CD4-positive, alpha-beta T cell (primary cell): Measurements from ENCODE around the gene ADCY5. TPM values are rescaled to one million over a fixed set of nuclear protein-coding genes. Genes with fewer than 3 reads are reported as not detected.

Source experiments
- ATAC-seq: fragments of 200-7000 bp; cut with Tn5 transposase; one replicate; pipeline ENCODE4 v1.10.0; 2022; ENCODE audit warnings: mild to moderate bottlenecking; ENCODE audit not compliant: poor library complexity
- CTCF ChIA-PET: fragments of 350-600 bp; sonication (Branson Sonifier 250); formaldehyde crosslinking; loops from one replicate; lab custom pipeline; 2021; ENCODE audit warnings: antibody characterized with exemption, inconsistent platforms; lab: Charles Lee
- POLR2A ChIA-PET: fragments of 350-600 bp; sonication (Branson Sonifier 250); formaldehyde crosslinking; loops from one replicate; lab custom pipeline; 2021; ENCODE audit warnings: antibody characterized with exemption, inconsistent platforms; lab: Charles Lee
- DNase-seq, 14 experiments: peaks; one replicate each; pipeline ENCODE4 v3.0.0-alpha.2; 2013 to 2020; ENCODE audit warnings: mixed read lengths in 2 of 14
- H3K27ac ChIP-seq, 2 donors: one replicate each; pipeline versions ENCODE4 v1.5.1 to v1.7.0; 2013; ENCODE audit warnings: low read length in 2 of 2, low read depth in 1 of 2, mild to moderate bottlenecking in 1 of 2
- H3K27me3 ChIP-seq, 2 experiments: 1 replicate in 1 of 2; 2 replicates in 1 of 2; pipeline versions ENCODE4 v1.6.1 to v1.7.0; 2013; ENCODE audit warnings: low read length in 2 of 2, control low read depth in 1 of 2, mild to moderate bottlenecking in 1 of 2, moderate library complexity in 1 of 2; ENCODE audit not compliant: insufficient read depth in 2 of 2, control insufficient read depth in 1 of 2
- H3K36me3 ChIP-seq: one replicate; pipeline ENCODE4 v1.6.1; 2013; ENCODE audit warnings: low read length, control low read depth; ENCODE audit not compliant: insufficient read depth
- H3K4me1 ChIP-seq: one replicate; pipeline ENCODE4 v1.6.1; 2013; ENCODE audit warnings: low read length, control low read depth; ENCODE audit not compliant: insufficient read depth
- H3K4me3 ChIP-seq: one replicate; pipeline ENCODE4 v1.5.1; 2013; ENCODE audit warnings: mild to moderate bottlenecking, low read length, moderate library complexity
- H3K9me3 ChIP-seq, 2 experiments: 1 replicate in 1 of 2; 2 replicates in 1 of 2; pipeline versions ENCODE4 v1.6.1 to v1.7.0; 2013; ENCODE audit warnings: low read length in 2 of 2, mild to moderate bottlenecking in 2 of 2, control low read depth in 1 of 2, moderate library complexity in 1 of 2; ENCODE audit not compliant: control insufficient read depth in 1 of 2, insufficient read depth in 1 of 2
- H3K27ac Mint-ChIP-seq: one replicate; pipeline ENCODE4 v1.8.0; 2020; ENCODE audit warnings: mixed read lengths
- H3K27me3 Mint-ChIP-seq: one replicate; pipeline ENCODE4 v1.8.0; 2021; ENCODE audit warnings: mixed read lengths
- H3K36me3 Mint-ChIP-seq: one replicate; pipeline ENCODE4 v1.8.0; 2021; ENCODE audit warnings: low read depth, mixed read lengths
- H3K4me1 Mint-ChIP-seq: one replicate; pipeline ENCODE4 v1.8.0; 2021; ENCODE audit warnings: low read depth, mixed read lengths
- H3K4me3 Mint-ChIP-seq: one replicate; pipeline ENCODE4 v1.8.0; 2020; ENCODE audit warnings: mild to moderate bottlenecking, mixed read lengths
- H3K9me3 Mint-ChIP-seq: one replicate; pipeline ENCODE4 v1.8.0; 2020; ENCODE audit warnings: mixed read lengths
- intact Hi-C, 2 experiments: fragments of 100-400 bp; cut with DNase I in 1 of 2; cut with micrococcal nuclease in 1 of 2; formaldehyde crosslinking; loops; one replicate each; pipeline versions ENCODE4 v1.15.1 to v1.9.0; 2023 to 2025; cut with DNase I, micrococcal nuclease
- total RNA-seq, 174 experiments: library from RNA in 2 of 174; stranded (reverse) in 2 of 174; gene quantifications; one replicate each; pipeline ENCODE4 v1.2.3 and lab custom pipeline; 2021 to 2026
- TF ChIP-seq, protein P1 (sequence below): fragments of 200-600 bp; IDR thresholded peaks from one replicate; pipeline ENCODE4 v1.8.0; 2022; ENCODE audit warnings: antibody characterized with exemption, mild to moderate bottlenecking

ADCY5 gene
- total RNA-seq, 2 experiments from 2014 or later: not detected

GRCh38 chr3:123361071-123361470 is 87.8 kb downstream of the ADCY5 start:
- Histone ChIP-seq H3K36me3 (no peaks in the 10 kb centered on the region), H3K27ac (no peak overlapping the region), H3K4me3 (no peak overlapping the region), H3K4me1 (no peaks in the 10 kb centered on the region), H3K9me3 (no peaks in the 10 kb centered on the region), H3K27me3 (peaks cover 0 to 2% of the 10 kb centered on the region in 2 experiments)
- intact Hi-C loops: no loop called here
- TF ChIP-seq, protein P1, sequence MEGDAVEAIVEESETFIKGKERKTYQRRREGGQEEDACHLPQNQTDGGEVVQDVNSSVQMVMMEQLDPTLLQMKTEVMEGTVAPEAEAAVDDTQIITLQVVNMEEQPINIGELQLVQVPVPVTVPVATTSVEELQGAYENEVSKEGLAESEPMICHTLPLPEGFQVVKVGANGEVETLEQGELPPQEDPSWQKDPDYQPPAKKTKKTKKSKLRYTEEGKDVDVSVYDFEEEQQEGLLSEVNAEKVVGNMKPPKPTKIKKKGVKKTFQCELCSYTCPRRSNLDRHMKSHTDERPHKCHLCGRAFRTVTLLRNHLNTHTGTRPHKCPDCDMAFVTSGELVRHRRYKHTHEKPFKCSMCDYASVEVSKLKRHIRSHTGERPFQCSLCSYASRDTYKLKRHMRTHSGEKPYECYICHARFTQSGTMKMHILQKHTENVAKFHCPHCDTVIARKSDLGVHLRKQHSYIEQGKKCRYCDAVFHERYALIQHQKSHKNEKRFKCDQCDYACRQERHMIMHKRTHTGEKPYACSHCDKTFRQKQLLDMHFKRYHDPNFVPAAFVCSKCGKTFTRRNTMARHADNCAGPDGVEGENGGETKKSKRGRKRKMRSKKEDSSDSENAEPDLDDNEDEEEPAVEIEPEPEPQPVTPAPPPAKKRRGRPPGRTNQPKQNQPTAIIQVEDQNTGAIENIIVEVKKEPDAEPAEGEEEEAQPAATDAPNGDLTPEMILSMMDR: no peak
- no peaks in the 10 kb centered on the region for H3K4me1 Mint-ChIP-seq
- H3K27me3 Mint-ChIP-seq: peaks cover 33% of the 10 kb centered on the region
- DNase-seq: no peak
- ATAC-seq: no peak
- H3K27ac Mint-ChIP-seq: no peak overlapping the region
- H3K9me3 Mint-ChIP-seq: no peaks in the 10 kb centered on the region
- H3K4me3 Mint-ChIP-seq: no peak overlapping the region
- H3K36me3 Mint-ChIP-seq: no peaks in the 10 kb centered on the region
- ChIA-PET CTCF (no interaction called here), POLR2A (no interaction called here)

DNA sequence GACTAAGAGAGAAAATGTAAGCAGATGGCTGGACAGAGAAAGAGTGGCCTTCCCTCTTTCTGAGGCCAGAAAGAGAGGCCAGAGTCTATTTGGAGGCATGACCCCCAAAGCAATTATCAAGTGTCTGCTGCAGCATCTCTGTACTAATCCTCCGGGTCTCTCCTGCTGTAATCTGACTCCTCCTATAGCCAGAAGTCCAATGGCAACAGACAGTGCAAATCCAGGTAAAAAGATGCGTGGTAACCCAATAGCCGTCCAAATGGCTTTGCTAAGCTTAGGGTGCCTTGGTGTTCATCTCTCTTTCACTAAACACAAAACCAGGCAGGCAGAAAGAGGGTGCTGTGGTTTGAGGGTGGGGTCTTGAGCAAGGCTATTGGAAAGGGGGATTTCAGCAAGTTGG is 91.6 kb downstream of the ADCY5 start:
- no peak overlapping the region for H3K27ac ChIP-seq
- TF ChIP-seq, protein P1: no peak
- peaks cover 0 to 7% of the 10 kb centered on the region in 2 experiments for H3K27me3 ChIP-seq
- H3K36me3 Mint-ChIP-seq: no peaks in the 10 kb centered on the region
- H3K4me1 Mint-ChIP-seq: no peaks in the 10 kb centered on the region
- ATAC-seq: no peak
- H3K9me3 ChIP-seq: peaks cover 0 to 5% of the 10 kb centered on the region in 2 experiments
- no peaks in the 10 kb centered on the region for H3K36me3 ChIP-seq
- CTCF ChIA-PET: no interaction called here
- peaks cover 24% of the 10 kb centered on the region for H3K27me3 Mint-ChIP-seq
- intact Hi-C loops: no loop called here
- DNase-seq: no peak
- POLR2A ChIA-PET: no interaction called here
- no peak overlapping the region for H3K4me3 Mint-ChIP-seq
- H3K4me1 ChIP-seq: no peaks in the 10 kb centered on the region
- H3K4me3 ChIP-seq: no peak overlapping the region
- peaks cover 3% of the 10 kb centered on the region for H3K9me3 Mint-ChIP-seq
- no peak overlapping the region for H3K27ac Mint-ChIP-seq

DNA sequence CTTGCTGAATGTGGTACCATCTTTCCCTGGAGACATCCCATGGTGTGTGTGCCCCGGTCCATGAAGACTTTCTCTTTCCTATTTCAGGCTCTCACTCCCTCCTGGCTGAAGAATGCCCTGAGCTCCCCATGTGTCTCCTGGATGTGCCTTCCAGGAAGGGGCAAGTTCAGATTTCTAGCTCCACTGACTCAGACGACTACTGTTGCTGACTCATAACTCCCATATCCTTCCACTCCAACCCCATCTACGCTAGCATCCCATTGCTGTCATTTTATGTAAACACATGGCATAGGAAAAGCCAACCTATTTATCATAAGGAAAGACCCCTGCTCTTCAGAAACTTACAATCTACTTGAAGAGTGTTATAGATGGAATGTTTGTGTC is 95.0 kb downstream of the ADCY5 start:
- intact Hi-C loops: no loop called here
- Histone ChIP-seq H3K27me3 (peaks cover 0 to 9% of the 10 kb centered on the region in 2 experiments), H3K4me1 (no peaks in the 10 kb centered on the region), H3K9me3 (peaks cover 0 to 9% of the 10 kb centered on the region in 2 experiments), H3K27ac (no peak overlapping the region), H3K36me3 (no peaks in the 10 kb centered on the region), H3K4me3 (no peak overlapping the region)
- Mint-ChIP-seq H3K27ac (no peak overlapping the region), H3K36me3 (no peaks in the 10 kb centered on the region), H3K4me1 (no peaks in the 10 kb centered on the region), H3K27me3 (peaks cover 37% of the 10 kb centered on the region), H3K9me3 (peaks cover 3% of the 10 kb centered on the region), H3K4me3 (no peak overlapping the region)
- POLR2A ChIA-PET: no interaction called here
- DNase-seq (no peak), ATAC-seq (no peak)
- TF ChIP-seq, protein P1: no peak
- CTCF ChIA-PET: no interaction called here
